ENCODE results near the gene CSF2. TPM values are rescaled to one million over a fixed set of nuclear protein-coding genes. Genes with fewer than 3 reads are reported as not detected.

The CSF2 gene
- total RNA-seq, 4 donors from 2014 or later = not detected

- Histone ChIP-seq H3K4me3 (no peak overlapping the region), H3K27ac (no peak overlapping the region)
- TF ChIP-seq POLR2A (IDR thresholded peaks at IDR 0.05) (no peak), CTCF (IDR thresholded peaks at IDR 0.05) (no peak)
These were observed 21.5 kb downstream of the CSF2 start for GRCh38 chr5:132095077-132095410.

GRCh38 chr5:132095424-132095972 is 21.9 kb downstream of the CSF2 start:
- Histone ChIP-seq H3K4me3 (no peak overlapping the region), H3K27ac (no peak overlapping the region), H3K9me3 (no peaks in the 10 kb centered on the region), H3K36me3 (no peaks in the 10 kb centered on the region), H3K4me1 (peaks cover 0 to 9% (median 0%) of the 10 kb centered on the region in 4 donors), H3K27me3 (no peaks in the 10 kb centered on the region)
- TF ChIP-seq CTCF (IDR thresholded peaks at IDR 0.05) = no peak
- no peak for TF ChIP-seq POLR2A (IDR thresholded peaks at IDR 0.05)
- DNase-seq = no peak

More at GRCh38 chr5:132095077-132095410, 21.5 kb downstream of the CSF2 start:
- H3K4me1 ChIP-seq = peaks cover 0 to 8% (median 0%) of the 10 kb centered on the region in 4 donors
- DNase-seq = no peak
- no peaks in the 10 kb centered on the region for H3K27me3 ChIP-seq
- H3K36me3 ChIP-seq = no peaks in the 10 kb centered on the region
- no peaks in the 10 kb centered on the region for H3K9me3 ChIP-seq

- Histone ChIP-seq H3K4me1 (peaks cover 0 to 11% (median 6%) of the 10 kb centered on the region in 4 donors), H3K9me3 (no peaks in the 10 kb centered on the region), H3K4me3 (no peak overlapping the region), H3K27me3 (no peaks in the 10 kb centered on the region), H3K36me3 (no peaks in the 10 kb centered on the region), H3K27ac (no peak overlapping the region)
- TF ChIP-seq POLR2A (IDR thresholded peaks at IDR 0.05) = no peak
- TF ChIP-seq CTCF (IDR thresholded peaks at IDR 0.05) = no peak
- DNase-seq = peak in 1 of 3 donors; percentile 4
These were observed 23.3 kb downstream of the CSF2 start for GRCh38 chr5:132096904-132097303.

- Histone ChIP-seq H3K27ac (no peak overlapping the region), H3K4me3 (no peak overlapping the region), H3K9me3 (no peaks in the 10 kb centered on the region), H3K27me3 (no peaks in the 10 kb centered on the region), H3K4me1 (peaks cover 0 to 24% (median 13%) of the 10 kb centered on the region in 4 donors), H3K36me3 (no peaks in the 10 kb centered on the region)
- TF ChIP-seq CTCF (IDR thresholded peaks at IDR 0.05) = no peak
- TF ChIP-seq POLR2A (IDR thresholded peaks at IDR 0.05) = no peak
- DNase-seq = peak in 1 of 3 donors; percentile 8
These were observed 24.6 kb downstream of the CSF2 start for GRCh38 chr5:132098151-132098594.

GRCh38 chr5:132098621-132099020 is 25.0 kb downstream of the CSF2 start:
- no peaks in the 10 kb centered on the region for H3K36me3 ChIP-seq
- no peak overlapping the region for H3K4me3 ChIP-seq
- no peaks in the 10 kb centered on the region for H3K9me3 ChIP-seq
- H3K4me1 ChIP-seq = peaks cover 0 to 26% (median 14%) of the 10 kb centered on the region in 4 donors
- TF ChIP-seq CTCF (IDR thresholded peaks at IDR 0.05) (no peak), POLR2A (IDR thresholded peaks at IDR 0.05) (no peak)
- H3K27ac ChIP-seq = no peak overlapping the region
- DNase-seq = no peak
- H3K27me3 ChIP-seq = no peaks in the 10 kb centered on the region
